Nephron (organoid): ENCODE measurements around the gene TCERG1L.

Experiments
- H3K27ac Mint-ChIP-seq, 3 experiments: 2 replicates each; pipeline ENCODE4 v1.8.0; 2020; ENCODE audit warnings: mixed read lengths in 3 of 3, mild to moderate bottlenecking in 2 of 3, moderate library complexity in 1 of 3
- H3K27me3 Mint-ChIP-seq: 2 replicates; pipeline ENCODE4 v1.8.0; 2021; ENCODE audit warnings: low read depth, mild to moderate bottlenecking, moderate library complexity, mixed read lengths
- H3K36me3 Mint-ChIP-seq: 2 replicates; pipeline ENCODE4 v1.8.0; 2020; ENCODE audit warnings: low read depth, mixed read lengths
- H3K4me1 Mint-ChIP-seq: 2 replicates; pipeline ENCODE4 v1.8.0; 2020; ENCODE audit warnings: mixed read lengths
- H3K4me3 Mint-ChIP-seq, 3 experiments: 2 replicates each; pipeline ENCODE4 v1.8.0; 2020; ENCODE audit warnings: mild to moderate bottlenecking in 3 of 3, mixed read lengths in 3 of 3, moderate library complexity in 2 of 3
- H3K9me3 Mint-ChIP-seq: 2 replicates; pipeline ENCODE4 v1.8.0; 2020; ENCODE audit warnings: mixed read lengths
- CTCF ChIP-seq, 3 experiments: fragments of 200-600 bp; sonication (generic); IDR thresholded peaks; one replicate each; pipeline ENCODE4 v1.5.0; 2021; ENCODE audit warnings: antibody characterized with exemption in 3 of 3; ENCODE audit not compliant: unreplicated experiment in 3 of 3

The TCERG1L gene

GRCh38 chr10:131249238-131249954 lies 62.1 kb downstream of the TCERG1L start:
- Mint-ChIP-seq H3K4me1 (peaks cover 43% of the 10 kb centered on the region), H3K9me3 (no peaks in the 10 kb centered on the region), H3K36me3 (no peaks in the 10 kb centered on the region), H3K27me3 (peaks cover 38% of the 10 kb centered on the region), H3K27ac (no peak overlapping the region), H3K4me3 (no peak overlapping the region)
- TF ChIP-seq CTCF (IDR thresholded peaks at IDR 0.05; ENCODE audit: unreplicated experiment in 3 of 3) = no peak

- Mint-ChIP-seq H3K9me3 (no peaks in the 10 kb centered on the region), H3K27me3 (peaks cover 41% of the 10 kb centered on the region), H3K4me3 (no peak overlapping the region), H3K27ac (no peak overlapping the region), H3K4me1 (peaks cover 39% of the 10 kb centered on the region), H3K36me3 (no peaks in the 10 kb centered on the region)
- TF ChIP-seq CTCF (IDR thresholded peaks at IDR 0.05; ENCODE audit: unreplicated experiment in 3 of 3) = no peak
These were observed 63.0 kb downstream of the TCERG1L start for GRCh38 chr10:131248376-131249165.

GRCh38 chr10:131247873-131248272 lies 63.6 kb downstream of the TCERG1L start:
- H3K27ac Mint-ChIP-seq = no peak overlapping the region
- no peaks in the 10 kb centered on the region for H3K36me3 Mint-ChIP-seq
- H3K27me3 Mint-ChIP-seq = peaks cover 45% of the 10 kb centered on the region
- peaks cover 34% of the 10 kb centered on the region for H3K4me1 Mint-ChIP-seq
- H3K9me3 Mint-ChIP-seq = no peaks in the 10 kb centered on the region
- no peak for TF ChIP-seq CTCF (IDR thresholded peaks at IDR 0.05; ENCODE audit: unreplicated experiment in 3 of 3)
- H3K4me3 Mint-ChIP-seq = no peak overlapping the region

GRCh38 chr10:131246775-131247174 lies 64.7 kb downstream of the TCERG1L start:
- Mint-ChIP-seq H3K4me1 (peaks cover 29% of the 10 kb centered on the region), H3K4me3 (no peak overlapping the region), H3K27ac (no peak overlapping the region), H3K36me3 (no peaks in the 10 kb centered on the region), H3K27me3 (peaks cover 42% of the 10 kb centered on the region), H3K9me3 (no peaks in the 10 kb centered on the region)
- TF ChIP-seq CTCF (IDR thresholded peaks at IDR 0.05; ENCODE audit: unreplicated experiment in 3 of 3) = no peak

GRCh38 chr10:131246089-131246488 lies 65.4 kb downstream of the TCERG1L start:
- Mint-ChIP-seq H3K4me1 (peaks cover 24% of the 10 kb centered on the region), H3K4me3 (no peak overlapping the region), H3K27ac (no peak overlapping the region), H3K27me3 (peaks cover 38% of the 10 kb centered on the region), H3K9me3 (no peaks in the 10 kb centered on the region), H3K36me3 (no peaks in the 10 kb centered on the region)
- no peak for TF ChIP-seq CTCF (IDR thresholded peaks at IDR 0.05; ENCODE audit: unreplicated experiment in 3 of 3)
